HG03439 (cell line): Measurements from ENCODE around the gene OPN1MW.
"Not testable (repeated sequence)": the region's sequence is repeated elsewhere in the genome, so short reads cannot be mapped to it uniquely, and the experiment has no call there.

Source experiments
- ATAC-seq: cut with Tn5 transposase; IDR thresholded peaks from one replicate; pipeline ENCODE4 v1.9.1; 2021; ENCODE audit warnings: mild to moderate bottlenecking, moderate library complexity; ENCODE audit not compliant: unreplicated experiment

OPN1MW gene

GRCh38 chrX:154182296-154182695 is at the start of gene OPN1MW:
OPN1MW (plus strand) TSS chrX:154182596; CDS start chrX:154182678, 82 bp downstream.
- ATAC-seq, result not testable (repeated sequence)

- ATAC-seq, result no peak
These were observed 46.8 kb upstream of the OPN1MW start for GRCh38 chrX:154135458-154136229.

- no peak for ATAC-seq
These were observed 45.7 kb upstream of the OPN1MW start for GRCh38 chrX:154136627-154137161.

- no peak for ATAC-seq
These were observed 43.5 kb upstream of the OPN1MW start for GRCh38 chrX:154138857-154139256.

GRCh38 chrX:154140206-154140605 is 42.2 kb upstream of the OPN1MW start:
- ATAC-seq, result no peak

GRCh38 chrX:154140742-154141141 is 41.7 kb upstream of the OPN1MW start:
- ATAC-seq, result no peak

- ATAC-seq, result no peak
These were observed 40.0 kb upstream of the OPN1MW start for GRCh38 chrX:154142386-154142785.

- no peak for ATAC-seq
These were observed 39.2 kb upstream of the OPN1MW start for GRCh38 chrX:154142950-154143745.

- ATAC-seq, result not testable (repeated sequence)
These were observed 38.4 kb upstream of the OPN1MW start, which contains the start of gene OPN1LW for GRCh38 chrX:154144010-154144409. OPN1LW (plus strand) TSS chrX:154144243; CDS start chrX:154144284, 41 bp downstream.

GRCh38 chrX:154151030-154151429 is 31.4 kb upstream of the OPN1MW start:
- not testable (repeated sequence) for ATAC-seq

- ATAC-seq, result not testable (repeated sequence)
These were observed 26.2 kb upstream of the OPN1MW start for GRCh38 chrX:154156221-154156620.

GRCh38 chrX:154157207-154157606 is 25.2 kb upstream of the OPN1MW start:
- ATAC-seq, result not testable (repeated sequence)

GRCh38 chrX:154159345-154159744 is 23.1 kb upstream of the OPN1MW start:
- not testable (repeated sequence) for ATAC-seq

GRCh38 chrX:154164902-154165301 is 17.5 kb upstream of the OPN1MW start:
- not testable (repeated sequence) for ATAC-seq

GRCh38 chrX:154168384-154168783 is 14.0 kb upstream of the OPN1MW start:
- ATAC-seq, result not testable (repeated sequence)

GRCh38 chrX:154172535-154172943 is 9.9 kb upstream of the OPN1MW start:
- peak; percentile 59 for ATAC-seq

GRCh38 chrX:154174356-154174755 is 8.0 kb upstream of the OPN1MW start:
- not testable (repeated sequence) for ATAC-seq

- ATAC-seq, result not testable (repeated sequence)
These were observed 1.4 kb downstream of the OPN1MW start for GRCh38 chrX:154183794-154184193.

- not testable (repeated sequence) for ATAC-seq
These were observed 10.4 kb downstream of the OPN1MW start for GRCh38 chrX:154192846-154193245.

- not testable (repeated sequence) for ATAC-seq
These were observed 11.9 kb downstream of the OPN1MW start for GRCh38 chrX:154194316-154194715.

GRCh38 chrX:154196466-154196865 is 14.1 kb downstream of the OPN1MW start:
- not testable (repeated sequence) for ATAC-seq
